ENCODE results near the gene GDPD4. TPM values are rescaled to one million over a fixed set of nuclear protein-coding genes. Genes with fewer than 3 reads are reported as not detected.

GDPD4 gene
- total and polyA plus RNA-seq, 4 donors: 0.08 to 1.1 TPM; not detected in 2

DNA sequence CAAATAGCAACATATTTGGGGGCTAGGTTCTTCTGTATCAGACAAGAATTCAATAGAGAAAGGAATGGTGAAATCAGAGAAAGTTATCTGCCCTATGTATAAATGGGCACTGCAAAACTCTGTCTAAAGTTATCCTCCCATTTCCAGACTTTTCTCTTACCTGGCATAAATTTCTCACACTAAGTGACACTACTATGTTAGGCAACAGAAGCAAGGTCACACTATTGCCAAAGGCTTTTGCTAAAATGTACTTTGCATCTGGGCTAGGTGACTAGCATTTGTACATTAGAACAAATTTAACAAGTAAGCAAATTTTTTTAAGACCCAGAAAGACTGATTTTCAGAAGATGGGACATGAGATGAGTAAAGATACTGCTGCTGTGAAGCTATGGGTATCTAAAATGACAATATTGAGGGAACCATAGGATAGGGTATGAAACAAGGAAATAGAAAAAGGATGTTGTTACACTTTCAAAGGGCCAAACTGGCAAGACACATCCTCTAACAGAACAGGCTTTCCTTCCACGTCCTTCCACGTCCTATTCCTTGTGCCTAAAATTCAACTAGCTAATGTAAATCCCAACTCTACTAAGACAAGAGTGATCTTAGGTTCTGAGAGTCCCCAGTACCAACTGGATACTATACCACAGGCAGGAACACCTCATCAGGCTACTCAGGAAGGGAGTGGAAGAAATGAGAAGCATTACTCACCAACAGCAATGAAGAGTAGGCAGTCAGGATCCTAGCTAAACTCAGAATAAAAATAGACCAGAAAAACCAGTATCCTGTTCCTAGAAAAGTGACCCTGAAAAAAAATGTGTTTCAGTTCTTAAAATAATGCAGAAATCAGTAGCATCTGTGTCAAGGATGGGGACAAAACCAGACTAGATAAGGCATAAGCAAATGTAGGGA, 22.6 kb downstream of the GDPD4 start (continued):
- TF ChIP-seq, protein P1, sequence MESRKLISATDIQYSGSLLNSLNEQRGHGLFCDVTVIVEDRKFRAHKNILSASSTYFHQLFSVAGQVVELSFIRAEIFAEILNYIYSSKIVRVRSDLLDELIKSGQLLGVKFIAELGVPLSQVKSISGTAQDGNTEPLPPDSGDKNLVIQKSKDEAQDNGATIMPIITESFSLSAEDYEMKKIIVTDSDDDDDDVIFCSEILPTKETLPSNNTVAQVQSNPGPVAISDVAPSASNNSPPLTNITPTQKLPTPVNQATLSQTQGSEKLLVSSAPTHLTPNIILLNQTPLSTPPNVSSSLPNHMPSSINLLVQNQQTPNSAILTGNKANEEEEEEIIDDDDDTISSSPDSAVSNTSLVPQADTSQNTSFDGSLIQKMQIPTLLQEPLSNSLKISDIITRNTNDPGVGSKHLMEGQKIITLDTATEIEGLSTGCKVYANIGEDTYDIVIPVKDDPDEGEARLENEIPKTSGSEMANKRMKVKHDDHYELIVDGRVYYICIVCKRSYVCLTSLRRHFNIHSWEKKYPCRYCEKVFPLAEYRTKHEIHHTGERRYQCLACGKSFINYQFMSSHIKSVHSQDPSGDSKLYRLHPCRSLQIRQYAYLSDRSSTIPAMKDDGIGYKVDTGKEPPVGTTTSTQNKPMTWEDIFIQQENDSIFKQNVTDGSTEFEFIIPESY (IDR thresholded peaks at IDR 0.05): peak; percentile 75
- TF ChIP-seq HNF4A (conservative IDR thresholded peaks at IDR 0.05) (peak; percentile 94 to 95), EGR1 (IDR thresholded peaks at IDR 0.05; ENCODE audit: low read depth in 2 of 2) (peak in 1 of 2 donors; percentile 48), JUND (IDR thresholded peaks at IDR 0.05) (peak in 1 of 2 donors; percentile 81), GABPA (IDR thresholded peaks at IDR 0.05 in 1 of 2, conservative IDR thresholded peaks at IDR 0.05 in 1 of 2) (no peak), HNF4G (IDR thresholded peaks at IDR 0.05) (peak; percentile 73), FOXA1 (IDR thresholded peaks at IDR 0.05) (no peak), RAD21 (IDR thresholded peaks at IDR 0.05) (peak; percentile 54 to 58)
- TF ChIP-seq, protein P2, sequence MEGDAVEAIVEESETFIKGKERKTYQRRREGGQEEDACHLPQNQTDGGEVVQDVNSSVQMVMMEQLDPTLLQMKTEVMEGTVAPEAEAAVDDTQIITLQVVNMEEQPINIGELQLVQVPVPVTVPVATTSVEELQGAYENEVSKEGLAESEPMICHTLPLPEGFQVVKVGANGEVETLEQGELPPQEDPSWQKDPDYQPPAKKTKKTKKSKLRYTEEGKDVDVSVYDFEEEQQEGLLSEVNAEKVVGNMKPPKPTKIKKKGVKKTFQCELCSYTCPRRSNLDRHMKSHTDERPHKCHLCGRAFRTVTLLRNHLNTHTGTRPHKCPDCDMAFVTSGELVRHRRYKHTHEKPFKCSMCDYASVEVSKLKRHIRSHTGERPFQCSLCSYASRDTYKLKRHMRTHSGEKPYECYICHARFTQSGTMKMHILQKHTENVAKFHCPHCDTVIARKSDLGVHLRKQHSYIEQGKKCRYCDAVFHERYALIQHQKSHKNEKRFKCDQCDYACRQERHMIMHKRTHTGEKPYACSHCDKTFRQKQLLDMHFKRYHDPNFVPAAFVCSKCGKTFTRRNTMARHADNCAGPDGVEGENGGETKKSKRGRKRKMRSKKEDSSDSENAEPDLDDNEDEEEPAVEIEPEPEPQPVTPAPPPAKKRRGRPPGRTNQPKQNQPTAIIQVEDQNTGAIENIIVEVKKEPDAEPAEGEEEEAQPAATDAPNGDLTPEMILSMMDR (IDR thresholded peaks at IDR 0.05; ENCODE audit: low read depth, low read length, missing input control): no peak

DNA sequence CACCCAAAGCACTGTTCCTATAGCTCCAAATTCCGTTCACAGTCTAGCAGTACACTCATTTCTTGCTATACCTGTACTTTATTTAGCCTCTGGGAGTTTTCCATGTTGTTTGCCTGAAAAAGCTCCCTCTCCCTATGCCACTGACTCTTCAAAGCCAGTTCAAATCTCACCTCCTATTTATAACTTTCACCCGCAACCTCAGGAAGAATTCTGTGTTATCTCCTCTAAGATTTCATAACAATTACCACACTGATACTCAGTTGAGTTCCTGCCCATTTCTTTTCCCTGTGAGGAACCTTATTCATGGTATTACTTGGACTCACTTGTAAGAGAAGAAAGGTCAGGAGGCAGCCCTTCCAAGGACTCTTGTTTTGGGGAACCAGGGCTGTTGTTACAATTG, 25.2 kb downstream of the GDPD4 start:
- no peak overlapping the region for H3K9ac ChIP-seq (ENCODE audit: low read depth in 1 of 2, low read length in 2 of 2)
- no peak overlapping the region for H3K4me3 ChIP-seq (ENCODE audit: low read depth in 1 of 3, low read length in 3 of 3)
- TF ChIP-seq, protein P1 (IDR thresholded peaks at IDR 0.05): no peak
- TF ChIP-seq FOXA2 (IDR thresholded peaks at IDR 0.05): no peak
- TF ChIP-seq, protein P3, sequence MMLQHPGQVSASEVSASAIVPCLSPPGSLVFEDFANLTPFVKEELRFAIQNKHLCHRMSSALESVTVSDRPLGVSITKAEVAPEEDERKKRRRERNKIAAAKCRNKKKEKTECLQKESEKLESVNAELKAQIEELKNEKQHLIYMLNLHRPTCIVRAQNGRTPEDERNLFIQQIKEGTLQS (IDR thresholded peaks at IDR 0.05): no peak
- no peak for TF ChIP-seq GABPA (IDR thresholded peaks at IDR 0.05 in 1 of 2, conservative IDR thresholded peaks at IDR 0.05 in 1 of 2)
- no peak for TF ChIP-seq EGR1 (IDR thresholded peaks at IDR 0.05; ENCODE audit: low read depth in 2 of 2)
- no peak for TF ChIP-seq HNF4G (IDR thresholded peaks at IDR 0.05)
- no peak for TF ChIP-seq NR2F2 (IDR thresholded peaks at IDR 0.05)
- no peak for TF ChIP-seq RAD21 (IDR thresholded peaks at IDR 0.05)
- no peak for TF ChIP-seq YY1 (IDR thresholded peaks at IDR 0.05)
- no peak for TF ChIP-seq FOXA1 (IDR thresholded peaks at IDR 0.05)
- no peak for TF ChIP-seq SP1 (IDR thresholded peaks at IDR 0.05)
- TF ChIP-seq JUND (IDR thresholded peaks at IDR 0.05): no peak
- no peak for TF ChIP-seq RXRA (IDR thresholded peaks at IDR 0.05)
- TF ChIP-seq, protein P4, sequence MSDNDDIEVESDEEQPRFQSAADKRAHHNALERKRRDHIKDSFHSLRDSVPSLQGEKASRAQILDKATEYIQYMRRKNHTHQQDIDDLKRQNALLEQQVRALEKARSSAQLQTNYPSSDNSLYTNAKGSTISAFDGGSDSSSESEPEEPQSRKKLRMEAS (IDR thresholded peaks at IDR 0.05): no peak
- TF ChIP-seq, protein P2 (IDR thresholded peaks at IDR 0.05; ENCODE audit: low read depth, low read length, missing input control): no peak
- WGBS: 80% methylated on average over 2 of the region's 2 CpGs
- H3K9me3 ChIP-seq (ENCODE audit: control insufficient read depth in 4 of 4, low read length in 3 of 4): no peaks in the 10 kb centered on the region
- no peaks in the 10 kb centered on the region for H3K27me3 ChIP-seq (ENCODE audit: control insufficient read depth in 4 of 4, insufficient read depth in 4 of 4, low read length in 3 of 4)
- peaks cover 0 to 15% (median 7%) of the 10 kb centered on the region in 4 donors for H3K4me1 ChIP-seq (ENCODE audit: control insufficient read depth in 4 of 4, insufficient read depth in 4 of 4, low read length in 3 of 4)
- H3K36me3 ChIP-seq (ENCODE audit: control insufficient read depth in 4 of 4, insufficient read depth in 3 of 4, low read depth in 1 of 4, low read length in 3 of 4): no peaks in the 10 kb centered on the region
- H3K27ac ChIP-seq (ENCODE audit: low read depth in 1 of 2, low read length in 2 of 2): no peak overlapping the region
- DNase-seq (ENCODE audit: low spot score): no peak

Measured in liver (tissue), 9 donors.